GM12872 (cell line): ENCODE data around the gene MEX3A.
A peak's percentile ranks its signal among the peaks of the same experiment; 100 is the strongest.

Source experiments
- CTCF ChIP-seq: IDR thresholded peaks from 3 replicates; pipeline ENCODE4 v1.5.1; 2011; ENCODE audit warnings: low read depth, mild to moderate bottlenecking, low read length, moderate library complexity; ENCODE audit not compliant: insufficient read depth

MEX3A gene

GRCh38 chr1:156025876-156026275 is 56.4 kb downstream of the MEX3A start:
- TF ChIP-seq CTCF: peak; percentile 75

DNA sequence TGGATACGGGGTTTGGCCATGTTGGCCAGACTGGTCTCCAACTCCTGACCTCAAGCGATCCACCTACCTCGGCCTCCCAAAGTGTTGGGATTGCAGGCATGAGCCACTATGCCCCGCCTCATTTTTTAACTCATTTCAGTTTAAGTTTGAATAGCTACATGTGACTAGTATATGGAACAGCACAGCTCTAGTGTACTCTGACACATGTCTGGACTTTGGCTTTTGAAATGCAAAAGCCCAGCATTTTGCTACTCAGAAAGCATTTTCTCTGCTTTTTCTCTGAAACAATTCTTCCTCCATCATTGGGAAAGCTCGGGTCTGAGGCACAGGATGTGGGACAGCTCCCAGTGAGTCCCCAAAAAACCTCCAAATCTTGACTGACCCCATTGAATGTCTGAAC is 57.5 kb downstream of the MEX3A start:
- TF ChIP-seq CTCF: no peak
